Heart right ventricle (tissue), 16 donors: ENCODE data around the gene ACTR2. TPM values are rescaled to one million over a fixed set of nuclear protein-coding genes. Genes with fewer than 3 reads are reported as not detected.

Experiments used
- ATAC-seq, 8 donors: fragments of 200-7000 bp; cut with Tn5 transposase; one replicate each; pipeline ENCODE4 v1.9.1; 2020; ENCODE audit warnings: mild to moderate bottlenecking in 8 of 8, moderate library complexity in 8 of 8, moderate number of reproducible peaks in 1 of 8
- DNase-seq, 2 donors: peaks; one replicate each; pipeline ENCODE4 v3.0.0-alpha.2; 2020
- H3K27ac ChIP-seq, 10 donors: fragments of 200-600 bp; sonication (generic) in 2 of 10; one replicate each; pipeline versions ENCODE4 v1.5.0 to v1.8.0; 2020 to 2022; ENCODE audit warnings: mild to moderate bottlenecking in 3 of 10
- H3K27me3 ChIP-seq, 7 donors: fragments of 200-600 bp; one replicate each; pipeline ENCODE4 v1.8.0; 2021 to 2022; ENCODE audit warnings: mild to moderate bottlenecking in 2 of 7
- H3K36me3 ChIP-seq, 9 donors: fragments of 200-600 bp; sonication (generic) in 1 of 9; one replicate each; pipeline versions ENCODE4 v1.5.0 to v1.8.0; 2020 to 2022; ENCODE audit warnings: mild to moderate bottlenecking in 2 of 9
- H3K4me1 ChIP-seq, 9 donors: fragments of 200-600 bp; sonication (generic) in 1 of 9; one replicate each; pipeline versions ENCODE4 v1.5.0 to v1.8.0; 2020 to 2022; ENCODE audit warnings: mild to moderate bottlenecking in 4 of 9
- H3K4me3 ChIP-seq, 10 donors: fragments of 200-600 bp; sonication (generic) in 2 of 10; one replicate each; pipeline versions ENCODE4 v1.5.0 to v1.8.0; 2020 to 2022; ENCODE audit warnings: mild to moderate bottlenecking in 7 of 10, moderate library complexity in 2 of 10
- H3K9me3 ChIP-seq, 11 donors: fragments of 200-600 bp in 10 of 11; sonication (generic) in 2 of 11; one replicate each; pipeline versions ENCODE4 v1.5.0 to v1.8.0; 2013 to 2022; ENCODE audit warnings: mild to moderate bottlenecking in 2 of 11, control low read depth in 1 of 11, moderate library complexity in 1 of 11
- CTCF ChIP-seq, 9 donors: fragments of 200-600 bp; sonication (generic) in 2 of 9; IDR thresholded peaks; one replicate each; pipeline versions ENCODE4 v1.5.0 to v1.8.0; 2021 to 2022; ENCODE audit warnings: antibody characterized with exemption in 9 of 9, mild to moderate bottlenecking in 5 of 9, moderate library complexity in 1 of 9
- WGBS, 2 donors: extraction: QIAGEN DNeasy Blood & Tissue Kit; methylation state at CpG; one replicate each; pipeline ENCODE4 v1.1.7; 2013; ENCODE audit warnings: inconsistent platforms in 1 of 2; 5-methylcytosine and 5-hydroxymethylcytosine counted together
- intact Hi-C, 10 donors: fragments of 100-400 bp; cut with DNase I; formaldehyde crosslinking; loops; one replicate each; pipeline versions ENCODE4 v1.11.1 to v1.14.2; 2022
- polyA plus RNA-seq, 2 donors: library from polyadenylated mRNA; stranded (reverse); fragments of 200-250 nt; gene quantifications; one replicate each; pipeline ENCODE4 v1.2.3, GENCODE V29; 2013
- total RNA-seq, 10 donors: library from RNA; stranded (reverse); fragmentation: NEBNext Ultra II Directional in 3 of 10; extraction: Animal tissue kit (Norgen Biotek cat#: 25700) in 3 of 10; gene quantifications; one replicate each; pipeline versions ENCODE4 v1.2.1 to v1.2.4, GENCODE V29; 2021 to 2023
- donor health status: Arrhythmogenic right ventricular cardiomyopathy.
- donor health status: ischemic (EF 13 %, LVEDD 7.1; RV severe dilation, severe dysfunction).
- donor health status: healthy with polysubstance abuse.
- donor health status: DM: no; HTN: yes; CAD: no.
- donor health status: DM: no; HTN: no; CAD: no.
- donor health status: ischemic (EF 25% LVEDD 6.9; RV normal size, moderate dysfunction).
- donor health status: ischemic (EF 25% LVEDD 5.7; RV mildly dilated, moderate dysfunction).
- donor health status: healthy.
- donor health status: DM: yes; HTN: yes; CAD: no.
- donor health status: Ischemic cardiomyopathy.
- donor health status: ischemic (EF 35%, LVEDD 5.7; RV mildly dilated, moderate dysfunction).
- donor health status: nonischemic (EF 11% LVEDD 7.7; RV severe dilation, severe dysfunction).
- donor health status: DM: yes; HTN: yes; CAD: no.
- donor health status: PGD.
- donor health status: ischemic (EF 29% LVEDD 5.4; RV normal size, mild dysfunction).
- donor health status: nonischemic (EF 23%, LVEDD 6.1; RV moderate dilation, normal function).

The ACTR2 gene
- total and polyA plus RNA-seq, 12 donors = 34.1 to 164 (median 105) TPM

GRCh38 chr2:65300761-65301711 is 73.4 kb downstream of the ACTR2 start:
- peak; percentile 6 to 69 (median 61) for ATAC-seq

GRCh38 chr2:65305934-65306333 is 78.3 kb downstream of the ACTR2 start:
- 81 to 86% methylated on average over 2 of the region's 2 CpGs for WGBS, 2 donors
- ATAC-seq (no peak), DNase-seq (no peak)
- TF ChIP-seq CTCF (IDR thresholded peaks at IDR 0.05) = no peak
- Histone ChIP-seq H3K27me3 (no peaks in the 10 kb centered on the region), H3K4me3 (no peak overlapping the region), H3K27ac (no peak overlapping the region), H3K9me3 (no peaks in the 10 kb centered on the region), H3K4me1 (peaks cover 15 to 48% (median 34%) of the 10 kb centered on the region in 9 donors), H3K36me3 (peaks cover 0 to 9% (median 0%) of the 10 kb centered on the region in 9 donors)
- intact Hi-C loops = loop anchor here in 1 of 10 donors (10.0 kb wide), 1 partner anchor 129 kb away; the partner anchor contains the start of gene SPRED2

More at GRCh38 chr2:65300761-65301711, 73.4 kb downstream of the ACTR2 start:
- H3K27ac ChIP-seq = peak overlapping the region; percentile 19 to 70 (median 58)
- no peak for TF ChIP-seq CTCF (IDR thresholded peaks at IDR 0.05)
- DNase-seq = peak in 1 of 2 donors; percentile 38
- intact Hi-C loops = loop anchor here in 2 of 10 donors (1.0 to 10.0 kb wide), 2 partner anchors 9 to 134 kb away; partner anchors contain the start of gene SPRED2 (in 1 of the 2)
- no peaks in the 10 kb centered on the region for H3K9me3 ChIP-seq
- WGBS, 2 donors = 50 to 57% methylated on average over 20 of the region's 20 CpGs
- no peaks in the 10 kb centered on the region for H3K27me3 ChIP-seq
- peaks cover 15 to 40% (median 35%) of the 10 kb centered on the region in 9 donors for H3K4me1 ChIP-seq
- peaks cover 0 to 3% (median 0%) of the 10 kb centered on the region in 9 donors for H3K36me3 ChIP-seq
- peak overlapping the region in 4 of 10 donors; percentile 4 to 13 (median 6) for H3K4me3 ChIP-seq

GRCh38 chr2:65309699-65310098 is 82.1 kb downstream of the ACTR2 start:
- no peak for TF ChIP-seq CTCF (IDR thresholded peaks at IDR 0.05)
- peak overlapping the region; percentile 52 to 90 (median 82) for H3K27ac ChIP-seq
- H3K4me3 ChIP-seq = peak overlapping the region in 1 of 10 donors; percentile 9
- H3K9me3 ChIP-seq = no peaks in the 10 kb centered on the region
- peaks cover 9 to 50% (median 22%) of the 10 kb centered on the region in 9 donors for H3K4me1 ChIP-seq
- intact Hi-C loops = loop anchor here in 5 of 10 donors (1.0 to 10.0 kb wide), 8 partner anchors 8 to 125 kb away; partner anchors contain the start of gene SPRED2 (in 4 of the 5)
- no peaks in the 10 kb centered on the region for H3K27me3 ChIP-seq
- H3K36me3 ChIP-seq = peaks cover 0 to 43% (median 18%) of the 10 kb centered on the region in 9 donors
- no peak for DNase-seq
- ATAC-seq = peak in 2 of 8 donors; percentile 14 to 16
- WGBS, 2 donors = 76 to 81% methylated on average over 8 of the region's 8 CpGs

- peaks cover 0 to 52% (median 21%) of the 10 kb centered on the region in 9 donors for H3K36me3 ChIP-seq
Measured at GRCh38 chr2:65311049-65311448, 83.4 kb downstream of the ACTR2 start.

More at GRCh38 chr2:65311049-65311448, 83.4 kb downstream of the ACTR2 start:
- Histone ChIP-seq H3K4me1 (peaks cover 9 to 54% (median 22%) of the 10 kb centered on the region in 9 donors), H3K27ac (peak overlapping the region in 9 of 10 donors; percentile 33 to 90 (median 59)), H3K27me3 (no peaks in the 10 kb centered on the region), H3K9me3 (no peaks in the 10 kb centered on the region), H3K4me3 (no peak overlapping the region)
- no peak for ATAC-seq
- WGBS, 2 donors = 62 to 71% methylated on average over 6 of the region's 6 CpGs
- no peak for DNase-seq
- intact Hi-C loops = loop anchor here in 4 of 10 donors (2.0 to 10.0 kb wide), 7 partner anchors 34 to 124 kb away; partner anchors contain the start of gene SPRED2 (in 3 of the 4)
- TF ChIP-seq CTCF (IDR thresholded peaks at IDR 0.05) = no peak
